Measurements from ENCODE around the gene BRMS1.
"Not testable (repeated sequence)": the region's sequence is repeated elsewhere in the genome, so short reads cannot be mapped to it uniquely, and the experiment has no call there.

Gene BRMS1, protein sequence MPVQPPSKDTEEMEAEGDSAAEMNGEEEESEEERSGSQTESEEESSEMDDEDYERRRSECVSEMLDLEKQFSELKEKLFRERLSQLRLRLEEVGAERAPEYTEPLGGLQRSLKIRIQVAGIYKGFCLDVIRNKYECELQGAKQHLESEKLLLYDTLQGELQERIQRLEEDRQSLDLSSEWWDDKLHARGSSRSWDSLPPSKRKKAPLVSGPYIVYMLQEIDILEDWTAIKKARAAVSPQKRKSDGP

DNA sequence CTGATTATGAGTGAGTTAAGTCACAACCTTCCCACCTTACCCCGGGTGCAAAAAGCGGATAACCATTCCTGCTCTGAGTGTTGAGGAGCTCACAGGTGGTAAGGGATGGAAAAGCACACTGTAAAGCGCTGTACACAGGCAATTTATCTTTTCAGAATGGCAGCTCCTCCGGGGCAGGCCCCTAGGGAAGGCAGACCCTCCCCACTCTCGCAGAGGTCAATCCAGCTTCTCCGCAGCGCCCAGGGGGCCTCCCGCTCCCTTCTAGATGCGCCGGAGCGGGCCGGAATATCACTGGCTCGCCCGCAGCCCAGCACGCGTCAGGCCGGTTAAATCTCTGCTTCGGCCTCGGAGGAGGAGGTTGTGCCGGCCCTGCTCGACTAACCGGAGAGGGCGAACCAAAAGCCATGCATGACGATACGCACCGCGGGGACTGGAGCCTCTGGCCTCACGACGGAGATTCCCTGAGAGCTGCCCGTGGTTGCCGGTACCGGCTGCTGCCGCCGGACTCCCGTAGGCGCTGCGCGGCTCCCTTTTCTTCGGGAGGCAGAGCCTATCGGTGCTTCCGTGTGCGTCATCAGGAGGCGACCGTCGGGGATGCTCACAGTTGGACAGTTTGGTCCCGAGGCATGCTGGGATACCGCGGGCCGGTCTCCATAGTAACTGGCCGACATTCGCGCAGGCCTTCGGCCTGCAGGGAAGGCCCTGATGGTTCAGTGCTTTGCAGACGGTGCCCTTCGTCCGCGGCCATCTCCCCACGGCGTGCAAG, at the start of gene BRMS1:
TSS of gene BRMS1 (minus strand) at position 555 of the 766 bp plus-strand sequence. CDS start 2,870 bp downstream, outside the sequence.
- DNase-seq, result peak; percentile 73 to 99 (median 94)

DNA sequence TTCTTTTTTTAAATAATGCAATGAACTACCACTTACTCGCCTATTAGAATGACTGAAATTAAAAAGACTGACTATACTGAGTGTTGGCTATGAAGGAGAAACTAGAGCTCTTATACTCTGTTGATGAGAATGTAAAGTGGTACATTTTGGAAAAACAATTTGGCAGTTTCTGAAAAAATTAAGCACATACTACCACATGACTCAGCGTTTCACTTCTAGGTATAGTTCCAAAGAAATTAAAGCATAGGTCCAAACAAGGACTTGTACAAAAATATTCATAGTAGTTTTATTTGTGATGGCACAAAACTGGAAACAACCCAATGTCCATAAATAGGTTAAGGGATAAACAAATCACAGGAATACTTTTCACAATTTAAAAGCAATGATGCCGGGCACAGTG, 49.0 kb upstream of the BRMS1 start:
- DNase-seq, result no peak

DNA sequence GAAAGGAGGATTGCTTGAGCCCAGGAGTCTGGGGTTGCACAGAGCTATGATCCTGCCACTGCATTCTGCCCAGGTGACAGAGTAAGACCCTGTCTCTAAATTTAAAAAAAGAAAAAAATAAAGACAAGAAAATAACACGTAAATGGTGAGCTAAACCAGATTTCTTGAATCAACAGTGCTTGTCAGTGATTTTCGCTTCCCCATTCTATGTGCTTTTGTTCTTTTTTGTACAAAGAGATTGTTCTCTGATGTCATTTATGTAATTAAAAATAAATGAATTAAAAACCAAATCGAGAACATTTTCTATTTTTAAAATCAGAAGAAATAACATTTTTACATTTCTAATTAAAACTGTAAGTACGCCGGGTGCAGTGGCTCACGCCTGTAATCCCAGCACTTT, 46.4 kb upstream of the BRMS1 start:
- no peak for DNase-seq

DNA sequence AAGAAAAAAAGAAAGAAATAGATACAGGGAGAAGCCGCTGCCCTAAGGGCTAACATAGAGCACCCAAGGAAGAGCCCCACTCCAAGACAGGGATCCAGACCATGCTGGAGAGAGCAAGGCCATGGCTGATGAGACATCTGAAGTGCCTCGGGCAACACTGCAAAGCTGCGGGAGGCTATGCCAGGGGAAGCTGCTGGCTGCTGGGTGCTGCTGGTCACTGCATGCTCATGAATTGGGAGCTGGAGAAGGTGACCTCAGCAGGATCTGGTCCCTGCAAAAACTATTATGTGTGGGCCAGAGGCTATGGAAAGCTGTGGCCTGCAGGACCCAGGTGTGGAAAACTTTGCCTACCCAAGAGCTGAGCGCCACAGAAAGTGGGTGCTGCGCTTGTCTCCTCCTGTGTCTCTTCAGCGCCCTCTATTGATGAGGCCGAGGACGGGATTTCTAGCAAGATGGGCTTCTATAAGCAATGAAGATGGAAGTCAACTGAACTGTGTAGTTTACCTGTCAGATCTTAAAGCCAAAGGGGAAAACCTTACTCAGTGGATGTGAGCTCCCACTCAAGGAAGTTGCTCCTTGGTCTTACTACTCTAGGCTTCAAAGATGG, 44.0 kb upstream of the BRMS1 start:
- DNase-seq, result peak in 14 of 56 donors; percentile 9 to 47 (median 20)

DNA sequence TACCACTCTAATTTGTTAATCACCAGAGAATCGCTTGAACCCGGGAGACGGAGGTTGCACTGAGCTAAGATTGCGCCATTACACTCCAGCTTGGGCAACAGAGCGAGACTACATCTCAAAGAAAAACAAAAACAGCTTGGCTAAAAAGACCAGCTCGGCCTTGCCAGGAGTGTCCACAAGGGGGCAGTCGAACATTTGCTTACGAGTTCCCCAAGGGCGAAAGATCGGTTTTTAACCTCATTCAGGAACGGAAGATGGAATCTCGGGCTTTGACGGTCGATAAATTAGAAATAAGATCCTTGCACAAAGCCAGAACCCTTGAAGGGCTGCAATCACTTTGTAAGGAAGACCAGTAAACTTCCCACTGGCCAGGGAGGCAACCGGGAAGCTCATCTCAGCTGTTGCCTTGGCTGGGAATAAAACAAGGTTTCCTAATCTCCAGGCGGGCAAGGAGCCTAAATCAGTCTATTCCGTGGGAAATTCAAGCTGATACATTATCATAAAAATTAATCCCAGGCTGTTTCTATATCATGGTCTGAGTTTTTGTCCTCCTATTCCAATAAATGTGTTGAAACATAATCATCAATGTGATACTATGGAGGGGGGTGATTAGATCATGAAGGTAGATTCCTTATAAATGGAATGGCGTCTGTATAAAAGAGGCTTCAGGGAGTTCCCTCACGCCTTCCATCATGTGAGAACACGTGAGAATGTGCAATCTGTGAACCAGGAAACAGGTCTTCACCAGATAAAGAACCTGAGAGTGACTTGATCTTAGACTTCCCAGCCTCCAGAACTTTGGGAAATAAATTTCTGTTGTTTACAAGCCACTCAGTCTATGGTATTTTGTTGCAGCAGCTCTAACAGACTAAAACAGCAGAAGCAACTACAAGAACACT, 41.5 kb upstream of the BRMS1 start:
- DNase-seq, result peak in 50 of 56 donors; percentile 20 to 92 (median 58)

DNA sequence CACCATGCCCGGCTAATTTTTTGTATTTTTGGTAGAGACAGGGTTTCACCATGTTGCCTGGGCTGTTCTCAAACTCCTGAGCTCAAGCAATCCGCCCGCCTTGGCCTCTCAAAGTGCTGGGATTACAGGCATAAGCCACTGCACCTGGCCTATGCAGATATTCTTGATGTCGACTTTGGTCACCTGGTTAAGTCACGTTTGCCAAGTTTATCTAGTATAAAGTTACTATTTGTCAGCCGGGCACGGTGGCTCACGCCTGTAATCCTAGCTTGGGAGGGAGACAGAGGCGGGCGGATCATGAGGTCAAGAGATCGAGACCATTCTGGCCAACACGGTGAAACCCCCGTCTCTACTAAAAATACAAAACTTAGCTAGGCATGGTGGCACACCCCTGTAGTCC, 39.4 kb upstream of the BRMS1 start:
- not testable (repeated sequence) for DNase-seq

DNA sequence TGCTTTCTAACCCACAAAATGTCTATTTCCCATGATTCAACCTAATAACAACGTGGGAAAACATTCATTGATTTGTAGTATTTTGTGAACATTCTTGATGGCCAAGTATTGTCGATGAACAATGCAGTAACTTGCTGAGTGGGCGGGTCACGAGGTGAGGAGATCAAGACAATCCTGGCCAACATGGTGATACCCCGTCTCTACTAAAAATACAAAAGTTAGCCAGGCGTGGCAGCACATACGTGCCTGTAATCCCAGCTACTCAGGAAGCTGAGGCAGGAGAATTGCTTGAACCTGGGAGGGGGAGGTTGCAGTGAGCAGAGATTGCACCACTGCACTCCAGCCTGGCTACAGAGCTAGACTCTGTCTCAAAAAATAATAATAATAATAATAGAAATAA, 35.4 kb upstream of the BRMS1 start:
- not testable (repeated sequence) for DNase-seq

DNA sequence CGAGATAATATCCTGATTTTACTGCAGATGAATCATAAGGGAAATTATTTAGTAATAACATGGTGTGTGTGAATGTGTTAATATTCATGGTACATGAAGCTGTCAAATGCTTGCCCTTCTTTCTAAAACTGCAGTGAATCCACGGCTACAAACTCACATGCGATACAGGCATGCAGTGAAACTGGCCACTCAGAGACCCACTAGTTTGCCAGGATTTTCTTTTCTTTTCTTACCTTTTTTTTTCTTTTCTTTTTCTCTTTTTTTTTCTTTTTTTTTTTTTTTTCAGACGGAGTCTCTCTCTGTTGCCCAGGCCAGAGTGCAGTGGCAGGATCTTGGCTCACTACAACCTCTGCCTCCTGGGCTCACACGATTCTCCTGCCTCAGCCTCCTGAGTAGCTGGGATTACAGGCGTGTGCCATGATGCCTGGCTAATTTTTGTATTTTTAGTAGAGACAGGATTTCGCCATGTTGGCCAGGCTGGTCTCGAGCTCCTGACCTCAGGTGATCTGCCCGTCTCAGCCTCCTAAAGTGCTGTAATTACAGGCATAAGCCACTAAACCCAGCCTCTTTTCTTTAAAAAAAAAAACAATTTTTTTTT, 28.9 kb upstream of the BRMS1 start:
- DNase-seq, result not testable (repeated sequence)

DNA sequence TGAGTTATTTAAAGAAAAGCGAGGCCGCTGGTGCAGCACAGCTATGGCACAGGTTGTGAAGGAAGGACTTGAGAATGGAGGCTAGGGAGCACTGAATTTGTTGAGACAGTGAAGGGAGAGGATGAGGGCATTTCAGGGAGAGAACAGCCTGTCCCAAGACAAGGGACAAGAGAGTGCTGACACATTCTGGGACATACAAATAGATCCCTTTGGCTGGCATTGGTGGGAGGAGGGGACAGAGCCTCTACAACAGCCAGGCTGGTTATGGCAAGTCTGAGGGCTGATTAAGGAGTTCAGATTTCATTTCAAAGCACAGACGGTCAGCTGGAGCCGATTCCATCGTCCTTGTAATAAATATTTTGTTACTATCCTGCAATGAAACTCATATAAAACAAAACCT, 28.4 kb upstream of the BRMS1 start:
- peak in 7 of 56 donors; percentile 16 to 35 (median 27) for DNase-seq

DNA sequence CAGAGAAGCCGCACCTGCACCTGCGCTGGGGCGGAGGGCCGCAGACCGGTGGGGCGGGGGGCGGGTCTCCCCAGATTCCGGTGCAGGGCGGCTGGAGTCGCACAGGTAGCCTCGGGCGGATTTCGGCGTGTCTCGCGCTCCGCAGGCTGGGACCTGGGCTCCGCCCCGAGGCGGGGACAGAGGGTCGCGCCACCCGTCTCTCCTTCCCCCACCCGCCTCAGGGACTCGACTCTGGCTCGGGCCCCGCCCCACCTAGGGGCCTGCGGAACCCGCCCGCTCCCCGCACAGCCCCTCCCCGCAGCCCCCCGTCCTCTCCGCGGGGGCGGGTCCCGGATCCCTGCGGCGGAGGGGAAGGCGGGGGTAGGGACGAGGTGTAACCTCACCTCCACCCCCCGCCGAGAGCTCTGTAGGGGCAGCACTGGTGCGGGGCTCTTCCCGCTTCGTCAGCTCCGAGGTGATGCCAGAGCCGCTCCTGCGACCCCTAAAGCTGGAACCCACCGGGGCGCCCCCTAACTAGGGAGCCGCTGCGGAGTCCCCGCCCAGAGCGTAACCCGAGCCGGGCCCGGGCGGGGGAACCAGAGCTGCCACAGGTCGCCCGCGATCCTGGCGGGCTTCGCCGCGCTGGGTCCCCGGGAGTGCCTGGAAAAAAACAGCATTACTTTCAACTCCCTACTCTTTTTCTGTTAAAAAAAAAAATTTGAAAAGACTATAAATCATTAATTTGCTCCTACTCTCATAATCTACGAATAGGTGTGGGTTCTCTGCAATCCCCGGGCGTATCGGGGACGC, 26.9 kb upstream of the BRMS1 start, which contains the start of gene SLC29A2:
TSS of gene SLC29A2 (minus strand) at position 134 of the 789 bp plus-strand sequence. CDS start 169 bp downstream, outside the sequence.
- peak in 18 of 56 donors; percentile 9 to 70 (median 45) for DNase-seq

DNA sequence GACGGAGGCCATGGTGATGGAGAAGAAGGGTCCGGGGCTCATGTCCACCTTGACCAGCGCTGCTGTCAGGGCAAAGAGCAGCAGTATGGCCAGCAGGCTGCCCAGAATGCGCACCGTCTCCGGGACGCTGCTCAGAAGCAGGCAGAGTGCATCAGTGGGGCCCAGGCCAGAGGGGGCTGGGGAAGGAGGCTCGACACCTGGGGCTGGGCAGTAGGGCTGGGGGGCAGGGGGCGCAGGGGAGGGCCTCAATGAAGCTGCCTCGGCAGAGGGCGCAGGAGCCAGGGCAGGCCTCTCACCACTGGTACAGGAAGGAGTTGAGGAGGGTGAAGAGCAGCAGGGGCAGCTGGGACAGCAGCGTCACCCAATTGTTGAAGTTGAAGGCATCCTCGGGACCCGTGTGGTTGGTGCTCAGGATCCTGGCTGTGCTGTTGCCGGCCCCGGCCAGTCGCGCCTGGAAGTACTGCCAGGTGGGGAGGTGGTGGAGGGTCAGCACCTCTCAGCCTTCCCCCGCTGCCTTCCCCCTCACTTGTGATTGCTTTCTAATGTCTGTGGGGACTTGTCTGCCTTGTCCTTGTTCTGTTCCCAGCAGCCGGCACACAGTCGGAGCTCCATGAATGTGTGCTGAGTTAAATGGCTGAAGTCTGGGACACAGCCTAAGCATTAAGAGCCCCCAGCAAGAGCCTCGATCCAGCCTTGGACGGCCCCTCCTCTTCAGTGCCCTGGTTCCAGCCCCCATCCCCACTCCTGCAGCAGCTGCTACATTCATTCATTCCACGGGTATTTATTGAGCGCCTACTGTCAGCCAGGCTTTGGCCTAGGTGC, 24.4 kb upstream of the BRMS1 start:
- DNase-seq, result no peak

DNA sequence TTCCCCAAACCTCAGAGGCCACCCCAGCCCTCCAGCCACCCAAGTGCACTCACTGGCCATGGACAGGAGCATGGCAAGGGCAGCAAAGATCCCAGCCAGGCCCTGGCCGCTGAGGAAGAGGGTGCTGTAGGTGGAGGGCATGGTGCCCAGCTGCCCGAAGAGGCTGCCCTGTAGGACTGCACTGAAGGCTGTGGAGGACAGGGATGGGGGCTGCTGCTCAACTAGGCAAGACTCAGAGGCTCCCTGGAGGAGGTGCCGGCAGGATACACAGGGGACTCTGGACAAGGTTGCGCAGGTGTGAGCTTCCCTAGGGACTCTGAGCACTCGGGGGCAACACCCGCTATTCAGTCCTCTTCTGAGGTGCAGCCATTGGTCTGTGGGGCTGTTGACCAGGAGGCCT, 23.6 kb upstream of the BRMS1 start:
- DNase-seq, result no peak

DNA sequence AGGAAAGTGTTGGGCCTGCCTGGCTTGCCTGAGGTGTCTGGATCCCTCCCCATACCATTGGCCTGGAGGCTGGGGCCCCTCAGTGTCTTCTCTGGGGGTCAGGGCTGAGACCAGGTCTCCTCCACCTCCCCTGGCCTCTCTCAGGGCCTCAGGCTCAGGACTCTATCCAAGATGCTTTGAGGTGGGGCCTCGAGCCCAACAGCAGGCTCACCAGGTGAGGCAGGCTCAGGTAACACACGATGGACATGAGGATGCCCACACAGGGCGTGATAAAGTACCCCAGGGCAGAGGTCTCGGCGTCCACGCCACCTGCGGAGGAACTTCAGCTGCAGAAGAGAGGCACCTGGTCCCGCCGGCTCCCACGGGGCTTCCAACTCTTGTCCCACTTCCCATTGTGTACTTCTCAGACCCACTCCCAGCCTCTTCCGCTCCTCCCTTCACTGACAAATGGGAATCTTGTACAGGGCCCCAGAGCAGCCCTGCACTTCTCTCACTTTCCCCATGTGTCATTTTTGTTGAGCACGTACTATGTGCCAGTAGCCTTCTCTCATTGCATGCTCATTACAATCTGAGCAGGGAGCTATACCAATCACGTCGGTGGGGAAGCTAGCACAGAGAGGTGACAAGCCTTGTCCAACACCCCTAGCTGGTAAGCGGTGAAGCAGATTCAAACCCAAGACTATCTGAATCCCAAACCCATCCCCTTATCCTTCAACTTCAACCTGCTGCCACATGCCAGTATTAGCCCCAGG, 22.8 kb upstream of the BRMS1 start:
- no peak for DNase-seq

DNA sequence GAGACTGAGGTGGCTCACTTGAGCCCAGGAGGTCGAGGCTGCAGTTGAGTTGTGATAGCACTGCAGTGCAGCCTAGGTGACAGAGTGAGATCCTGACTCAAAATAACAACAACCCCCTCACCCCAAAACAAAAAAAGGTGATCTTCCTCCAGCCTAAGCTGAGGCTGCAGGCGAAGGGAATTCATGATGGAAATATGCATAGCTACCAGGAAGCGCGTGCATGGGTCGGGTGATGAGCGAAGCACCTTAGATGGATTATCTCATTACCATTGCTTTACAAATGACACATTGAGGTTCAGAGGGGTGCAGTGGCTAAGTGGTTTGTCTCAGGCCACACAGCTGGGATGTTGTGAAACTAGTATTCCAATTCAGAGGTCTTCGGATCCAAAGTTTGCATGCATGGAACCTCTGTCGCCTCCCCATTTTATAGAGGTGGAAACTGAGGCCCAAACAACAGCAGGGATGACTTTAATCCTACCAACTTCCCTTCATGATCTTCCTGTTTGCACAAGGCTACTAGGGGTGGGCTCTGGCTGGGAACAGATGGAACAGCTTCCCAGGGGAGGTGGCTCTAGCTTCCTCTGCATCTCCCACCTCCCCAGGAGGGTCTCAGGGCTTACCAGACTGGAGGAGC, 22.1 kb upstream of the BRMS1 start:
- DNase-seq, result no peak

DNA sequence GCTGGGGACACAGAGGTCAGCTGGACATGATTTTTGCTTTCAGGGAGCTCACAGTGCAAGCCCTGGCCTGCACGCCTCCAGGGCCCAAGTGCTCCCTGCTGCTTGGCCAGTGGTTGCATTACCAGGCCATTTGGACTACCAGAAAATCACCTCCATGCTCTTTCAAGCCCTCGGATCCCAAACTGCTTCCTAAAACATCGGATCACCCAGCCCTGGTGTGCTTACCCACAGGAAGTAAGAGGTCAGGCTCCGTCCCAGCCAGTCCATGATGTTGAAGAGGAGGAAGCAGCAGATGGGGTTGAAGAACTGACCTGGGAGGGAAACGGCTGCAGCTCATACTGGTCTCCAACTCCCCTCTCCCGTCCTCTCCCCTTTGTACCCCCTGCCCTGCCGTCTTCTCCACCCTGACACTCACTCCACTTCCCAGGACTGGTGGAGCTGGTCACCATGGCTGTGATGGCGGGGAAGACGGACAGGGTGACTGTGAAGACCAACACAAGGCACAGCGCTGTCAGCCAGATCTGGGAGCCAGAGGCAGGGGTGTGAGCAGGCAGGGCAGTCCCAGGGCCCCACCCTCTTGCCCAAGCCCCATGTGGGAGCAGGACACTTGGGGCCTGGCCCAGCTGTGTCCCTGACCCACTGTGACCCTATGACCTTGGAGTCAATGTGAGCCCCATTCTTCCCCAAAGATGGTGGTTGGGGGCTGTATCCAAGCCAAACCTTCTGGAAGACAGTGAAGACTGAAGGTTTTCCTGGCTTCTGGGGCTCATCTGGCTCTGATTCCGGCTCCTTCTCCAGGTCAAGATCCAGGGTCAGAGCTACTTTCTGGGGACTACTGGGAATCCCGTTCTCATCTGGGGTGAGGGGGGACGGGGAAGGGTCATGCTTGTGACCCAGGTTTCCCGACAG, 21.1 kb upstream of the BRMS1 start:
- DNase-seq, result no peak

DNA sequence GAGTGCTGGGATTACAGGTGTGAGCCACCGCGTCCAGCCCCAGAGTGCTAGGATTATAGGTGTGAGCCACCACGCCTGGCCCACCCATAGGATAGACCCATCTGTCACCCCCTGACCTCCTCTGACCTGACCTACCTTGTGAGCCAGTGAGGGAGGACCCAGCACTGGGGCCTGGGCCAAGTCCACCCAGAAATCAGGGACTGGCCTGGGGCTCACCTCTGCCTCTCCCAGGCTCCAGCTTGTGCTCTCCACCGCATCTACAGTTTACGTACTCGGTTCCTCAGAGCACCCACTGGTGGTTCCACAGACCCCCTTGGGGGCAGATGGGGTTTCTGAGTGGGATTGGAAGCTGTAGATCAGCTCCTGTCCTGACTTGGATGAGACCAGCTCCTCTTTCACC, 20.3 kb upstream of the BRMS1 start:
- DNase-seq, result no peak

Measured in amygdala (tissue), 56 donors.